GM21526 (cell line): ENCODE data around the gene PPP2R1B.

Experiments used
- ATAC-seq: cut with Tn5 transposase; IDR thresholded peaks from one replicate; pipeline ENCODE4 v1.9.1; 2021; ENCODE audit warnings: moderate library complexity; ENCODE audit not compliant: unreplicated experiment, low FRiP score

PPP2R1B gene

DNA sequence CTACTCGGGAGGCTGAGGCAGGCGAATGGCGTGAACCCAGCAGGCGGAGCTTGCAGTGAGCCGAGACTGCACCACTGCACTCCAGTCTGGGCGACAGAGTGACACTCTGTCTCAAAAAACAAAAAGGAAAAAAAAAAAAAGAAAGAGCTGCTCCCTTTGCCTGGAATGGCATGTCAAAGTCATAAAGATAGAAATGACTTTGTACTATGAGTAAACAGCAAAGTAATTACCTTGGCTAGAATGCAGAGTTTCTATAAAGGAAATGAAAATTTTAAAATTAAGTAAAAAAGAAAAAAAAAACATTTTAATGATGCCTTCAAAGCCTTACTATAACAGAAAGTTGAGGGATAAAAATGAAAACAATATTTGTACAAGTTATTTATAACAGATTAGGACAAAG lies 10.1 kb downstream of the PPP2R1B start:
- no peak for ATAC-seq

GRCh38 chr11:111749646-111750045 lies 16.5 kb downstream of the PPP2R1B start:
- ATAC-seq, result no peak

DNA sequence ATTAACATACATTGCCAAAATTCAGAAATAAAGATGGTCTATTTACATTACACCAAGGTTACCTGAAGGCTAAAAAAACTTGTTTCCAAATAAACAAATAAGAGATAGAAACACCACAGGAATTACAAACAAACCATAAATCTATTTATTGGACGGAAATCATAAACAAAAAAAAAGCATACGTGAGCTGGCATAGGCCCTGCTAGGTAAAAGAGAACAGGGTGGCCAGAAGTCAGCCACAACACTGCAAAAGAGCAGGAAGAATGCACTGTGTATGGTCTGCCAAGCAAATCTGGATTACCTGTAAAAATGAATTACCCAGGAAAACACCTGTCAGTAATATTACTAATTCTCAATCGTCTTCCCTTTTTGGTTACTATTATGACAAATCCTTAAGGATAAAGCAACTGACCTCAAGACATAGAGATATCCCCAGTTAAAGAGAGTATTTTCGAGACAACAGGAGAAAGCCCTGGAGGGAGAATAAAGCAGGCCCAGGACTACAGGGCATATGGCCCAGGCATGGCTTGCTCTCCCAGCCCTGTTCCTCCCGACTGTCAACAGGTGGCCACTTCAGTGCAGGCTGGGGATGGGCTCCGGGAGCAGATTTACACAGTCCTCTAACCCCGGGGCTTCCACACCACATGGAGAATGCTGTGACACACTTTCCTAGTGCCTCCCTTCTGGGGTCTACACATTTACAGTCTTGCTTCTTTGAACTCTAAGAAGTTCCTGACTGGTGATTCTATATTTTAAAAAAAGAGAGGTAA lies 18.0 kb downstream of the PPP2R1B start:
- ATAC-seq, result no peak

- ATAC-seq, result no peak
These were observed 20.3 kb downstream of the PPP2R1B start for GRCh38 chr11:111745719-111746504.

DNA sequence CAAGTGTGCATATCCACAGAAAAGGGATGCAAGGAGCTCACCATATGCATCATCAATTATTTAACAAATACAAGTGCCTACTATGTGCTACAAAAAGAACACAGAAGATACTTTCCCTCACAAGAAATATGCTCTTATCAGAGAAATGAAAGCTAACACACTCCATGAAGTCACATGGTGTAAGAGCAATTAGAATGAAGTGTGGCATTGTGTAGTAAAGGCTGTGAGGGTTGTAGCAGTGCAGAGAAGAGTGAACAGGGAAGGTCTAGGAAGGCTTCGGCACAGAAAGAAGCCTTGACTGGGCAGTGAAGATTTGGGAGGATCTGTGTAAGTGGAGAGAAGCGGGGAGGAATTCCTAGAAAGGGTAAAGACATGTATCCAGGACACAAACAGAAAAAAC lies 22.5 kb downstream of the PPP2R1B start:
- ATAC-seq, result no peak

DNA sequence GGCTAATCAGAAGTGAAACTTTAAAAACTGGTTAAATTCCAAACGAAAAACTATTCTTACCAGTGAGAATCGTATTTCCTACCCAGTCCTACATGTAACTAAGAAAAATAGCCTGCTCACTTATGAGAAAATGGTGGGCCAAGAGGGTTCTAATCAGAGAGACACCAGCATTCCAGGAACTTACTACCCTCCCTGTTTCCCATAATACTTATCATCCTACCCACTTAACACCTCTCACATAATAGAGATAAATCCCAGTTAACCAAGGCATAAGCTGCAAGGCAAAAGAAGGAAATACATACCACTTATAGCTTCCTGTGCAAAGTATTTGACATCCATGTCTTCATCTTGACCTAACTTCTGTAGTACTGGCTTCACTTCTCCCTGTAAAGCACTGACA lies 24.4 kb downstream of the PPP2R1B start:
- ATAC-seq, result no peak

DNA sequence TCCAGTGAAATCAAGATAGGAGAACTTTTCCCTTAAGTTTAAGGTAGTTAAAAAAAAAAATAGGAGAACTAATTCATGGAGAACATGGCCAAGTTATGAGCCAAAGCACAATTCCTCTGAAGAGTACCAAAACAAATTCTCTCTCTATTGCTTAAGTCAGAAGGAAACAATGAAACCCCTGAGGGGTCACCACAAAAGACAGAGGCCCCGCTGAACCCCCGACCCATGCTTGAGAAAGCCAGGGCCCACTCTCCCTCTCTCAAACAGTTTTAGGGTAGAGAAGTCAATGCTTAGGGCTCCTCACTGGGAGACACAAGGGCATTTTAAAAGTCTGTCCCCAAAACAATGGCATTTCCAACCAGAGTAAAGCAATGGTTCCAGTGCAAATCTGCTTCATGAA lies 26.9 kb downstream of the PPP2R1B start:
- no peak for ATAC-seq

DNA sequence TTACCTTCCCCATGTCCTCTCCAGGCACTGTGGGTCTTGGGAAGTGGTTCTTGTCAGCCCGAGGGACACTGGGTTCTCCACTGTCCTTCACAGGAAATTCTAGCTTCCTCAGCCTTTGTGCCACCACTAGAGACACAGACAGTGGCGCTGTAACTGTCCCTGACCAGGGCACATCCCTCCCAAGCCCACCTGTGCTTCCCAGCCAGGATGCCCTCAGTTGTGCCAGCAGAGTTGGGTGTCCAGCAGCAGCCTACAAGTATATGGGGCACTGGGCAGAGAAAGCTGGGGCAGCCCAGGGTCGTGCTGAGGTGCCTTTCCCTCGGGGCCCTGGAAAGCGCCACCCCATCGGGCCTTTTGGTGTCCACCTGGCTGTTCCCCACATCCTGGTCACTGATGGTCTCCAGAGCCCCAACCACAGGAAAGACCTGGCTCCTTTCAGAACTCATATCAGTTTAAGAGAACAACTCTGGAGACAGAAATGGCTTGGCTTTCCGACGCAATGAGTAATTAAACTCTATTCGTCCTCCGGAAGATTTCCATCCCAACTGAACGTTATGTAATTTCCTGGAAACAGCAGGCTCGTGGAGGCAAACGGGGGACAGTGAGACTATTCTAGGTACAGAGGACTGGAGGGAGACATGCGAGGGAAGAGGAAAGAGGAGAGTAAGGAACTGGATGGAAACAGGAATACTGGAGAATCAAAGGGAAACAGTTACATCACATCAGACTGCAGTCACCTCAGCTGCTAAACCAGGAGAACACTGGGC lies 28.6 kb downstream of the PPP2R1B start:
- ATAC-seq, result no peak

DNA sequence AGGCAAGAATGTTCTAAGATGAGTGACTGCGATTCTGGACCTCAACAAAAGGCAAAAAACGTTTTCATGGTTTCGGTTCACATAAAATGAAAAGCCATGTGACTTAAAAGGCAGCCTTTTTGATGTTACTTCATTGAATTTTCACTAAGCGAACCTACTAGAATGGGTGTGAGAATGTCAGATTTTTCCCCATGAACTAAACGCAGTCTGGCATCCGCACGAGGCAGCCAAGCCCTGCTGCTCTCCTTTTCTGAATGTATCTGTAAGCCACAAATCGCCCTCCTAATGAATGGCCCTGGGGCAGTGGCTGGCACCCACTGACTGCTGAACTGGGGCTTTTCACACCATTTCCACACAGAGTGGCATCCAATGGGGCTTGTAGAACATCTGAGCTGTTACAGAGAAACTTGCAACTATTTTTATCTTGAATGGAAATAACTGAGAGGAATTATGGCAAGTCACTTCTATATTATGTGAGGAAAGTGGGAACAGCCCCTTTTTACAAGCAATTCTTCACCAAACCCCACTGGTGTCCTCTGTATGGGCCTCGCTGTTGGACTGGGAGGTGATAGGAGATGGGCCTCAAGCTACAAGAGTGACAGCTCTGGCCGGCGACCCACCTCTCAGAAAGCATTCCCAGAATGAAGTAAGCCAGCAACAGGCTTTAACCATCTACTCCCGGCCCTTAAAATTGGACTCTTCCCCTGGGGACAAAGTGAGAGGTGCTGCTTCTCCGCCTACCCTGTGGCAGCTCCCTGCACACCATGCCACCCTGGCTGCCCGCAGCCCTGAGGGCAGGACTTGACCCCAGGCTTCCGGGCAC lies 29.4 kb downstream of the PPP2R1B start:
- ATAC-seq, result no peak

DNA sequence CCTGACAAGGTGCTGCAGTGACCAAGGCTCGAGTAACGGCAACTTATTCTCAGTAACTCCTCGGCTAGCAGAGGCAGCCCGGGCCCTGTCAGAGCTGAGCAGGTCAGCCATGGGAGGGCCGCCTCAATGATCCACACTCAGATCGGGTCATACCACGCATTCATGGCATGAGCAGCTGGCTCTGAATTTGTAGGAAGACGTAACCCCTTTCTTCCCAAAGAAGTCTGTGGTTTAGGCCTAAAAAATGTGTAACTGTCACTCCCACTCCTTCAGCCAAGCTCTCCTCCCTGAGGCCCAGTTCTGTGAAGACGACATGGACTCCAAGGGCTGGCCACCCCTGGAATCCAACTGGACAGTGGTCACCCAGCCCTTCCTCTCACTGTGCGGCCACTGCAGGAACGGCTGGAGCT lies 30.0 kb downstream of the PPP2R1B start:
- no peak for ATAC-seq

- ATAC-seq, result no peak
These were observed 30.7 kb downstream of the PPP2R1B start for GRCh38 chr11:111735262-111736116.

GRCh38 chr11:111734954-111735261 lies 31.3 kb downstream of the PPP2R1B start:
- ATAC-seq, result no peak

- no peak for ATAC-seq
These were observed 31.9 kb downstream of the PPP2R1B start for GRCh38 chr11:111734101-111734953.

DNA sequence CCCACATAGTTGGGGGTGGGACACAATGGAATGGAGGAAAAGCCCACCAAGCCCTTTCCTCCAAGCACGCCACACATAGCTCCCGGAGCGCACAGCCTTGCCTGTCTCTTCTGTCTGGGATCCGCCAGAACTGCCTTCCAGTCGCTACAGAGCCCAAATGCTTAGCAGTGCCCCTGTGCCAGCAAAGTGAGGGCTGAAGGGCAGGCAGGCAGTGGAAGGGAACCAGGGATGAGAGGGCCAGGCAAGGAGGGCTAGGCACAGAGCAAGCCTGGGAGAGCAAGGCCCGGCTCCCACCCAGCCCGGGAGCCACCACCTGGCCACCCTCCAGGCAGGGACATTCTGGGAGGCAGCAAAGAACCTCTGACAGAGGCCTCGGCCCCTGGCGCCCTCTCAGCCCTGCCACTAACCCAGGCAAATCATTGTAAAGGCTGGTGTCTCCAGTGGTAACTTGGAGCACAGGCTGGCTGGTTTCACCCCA lies 32.5 kb downstream of the PPP2R1B start:
- no peak for ATAC-seq

DNA sequence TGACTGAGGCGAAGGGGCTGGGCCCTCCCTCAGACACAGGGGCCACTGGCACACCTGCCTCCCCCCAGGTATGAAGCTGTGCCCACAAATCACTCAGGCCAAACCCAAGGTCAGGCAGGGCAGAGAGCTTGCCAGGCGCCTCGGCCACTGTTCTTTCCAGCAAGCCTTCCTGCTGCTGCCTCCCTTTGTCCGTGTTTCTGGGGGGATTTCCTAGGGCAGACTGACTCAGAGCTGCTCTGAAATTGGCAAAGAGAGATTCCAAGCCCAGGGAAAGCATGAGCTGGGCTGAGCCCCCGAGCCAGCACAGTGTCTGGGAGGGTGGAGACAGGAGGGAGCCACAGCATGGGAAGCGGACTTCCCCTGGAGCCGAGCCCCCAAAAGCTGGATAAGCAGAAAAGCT lies 33.2 kb downstream of the PPP2R1B start:
- ATAC-seq, result no peak

GRCh38 chr11:111731821-111732220 lies 34.4 kb downstream of the PPP2R1B start:
- no peak for ATAC-seq

DNA sequence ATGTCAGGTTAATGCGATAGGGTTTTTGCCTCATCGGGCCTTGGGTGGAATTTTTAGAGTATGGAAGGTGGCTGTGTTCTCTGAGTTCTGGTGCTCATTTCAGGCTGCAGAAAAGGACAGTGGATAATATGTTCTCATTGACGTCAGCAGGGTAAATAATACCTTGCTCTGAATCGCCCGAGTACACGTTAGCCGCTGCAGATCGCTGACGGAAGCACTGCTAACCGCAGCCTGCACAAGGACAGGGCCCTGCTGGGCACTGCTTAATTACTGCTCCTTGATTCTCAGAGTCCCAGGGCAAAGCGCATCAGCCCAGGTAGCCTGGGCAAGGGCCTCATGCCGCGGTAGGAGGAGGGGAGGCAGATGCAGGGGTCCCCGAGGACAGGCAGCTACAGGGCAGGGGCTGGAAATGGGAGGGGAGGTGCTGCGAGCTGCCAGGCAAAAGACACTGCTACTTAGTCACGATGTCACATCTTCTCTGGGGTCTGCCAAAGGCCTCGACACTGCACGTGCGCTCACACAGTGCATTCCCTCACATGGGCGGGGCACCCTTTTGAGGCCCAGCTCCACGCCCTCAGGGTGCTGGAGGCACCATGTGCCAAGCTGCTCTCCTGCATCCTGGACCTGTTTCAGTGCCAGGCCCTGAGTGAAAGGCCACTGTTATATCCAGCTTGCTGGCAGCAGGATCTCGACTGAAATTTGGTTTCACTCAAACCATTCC lies 35.2 kb downstream of the PPP2R1B start:
- ATAC-seq, result no peak

DNA sequence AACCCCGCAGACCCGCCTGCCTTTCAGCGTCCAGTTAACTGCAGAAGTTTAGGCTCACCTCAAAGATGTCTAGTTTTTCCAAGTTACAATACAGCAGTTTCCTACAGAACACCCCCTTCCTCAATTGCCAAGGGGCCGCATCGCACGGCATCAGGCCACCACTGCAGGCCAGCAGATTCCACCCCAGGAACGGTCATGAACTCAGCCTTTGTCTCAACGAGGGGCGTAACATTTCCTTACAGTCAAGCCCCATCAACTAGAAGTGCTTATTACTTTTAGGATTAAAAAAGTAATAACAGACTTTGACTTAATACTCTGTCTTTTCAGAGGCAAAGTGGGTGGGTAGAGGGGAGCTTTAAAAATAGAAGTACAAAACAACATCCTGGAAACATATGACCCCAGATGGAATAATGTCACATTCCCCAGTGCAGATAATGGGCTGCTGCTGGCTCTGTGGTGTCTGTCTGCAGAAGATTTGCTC lies 36.3 kb downstream of the PPP2R1B start:
- ATAC-seq, result no peak
